ENCODE results near the gene TNNT1.

The TNNT1 gene

GRCh38 chr19:55141696-55142095 is 7.3 kb downstream of the TNNT1 start:
- DNase-seq (ENCODE audit: low read depth): no peak

- DNase-seq (ENCODE audit: low read depth): no peak
These were observed 11.1 kb downstream of the TNNT1 start for GRCh38 chr19:55137915-55138314.

GRCh38 chr19:55136399-55137102 is 12.5 kb downstream of the TNNT1 start:
- DNase-seq (ENCODE audit: low read depth): no peak

- DNase-seq (ENCODE audit: low read depth): no peak
These were observed 14.3 kb downstream of the TNNT1 start for GRCh38 chr19:55134736-55135135.

GRCh38 chr19:55133639-55134444 is 15.2 kb downstream of the TNNT1 start:
- no peak for DNase-seq (ENCODE audit: low read depth)

- no peak for DNase-seq (ENCODE audit: low read depth)
These were observed 16.4 kb downstream of the TNNT1 start for GRCh38 chr19:55132453-55133129.

- no peak for DNase-seq (ENCODE audit: low read depth)
These were observed 17.6 kb downstream of the TNNT1 start for GRCh38 chr19:55131421-55131820.

- DNase-seq (ENCODE audit: low read depth): no peak
These were observed 30.0 kb downstream of the TNNT1 start for GRCh38 chr19:55119053-55119452.

GRCh38 chr19:55118401-55118991 is 30.5 kb downstream of the TNNT1 start:
- no peak for DNase-seq (ENCODE audit: low read depth)

- peak; percentile 98 for DNase-seq (ENCODE audit: low read depth)
These were observed 31.2 kb downstream of the TNNT1 start for GRCh38 chr19:55117663-55118391.

GRCh38 chr19:55116859-55117662 is 31.9 kb downstream of the TNNT1 start, which contains the start of gene PPP1R12C:
PPP1R12C (minus strand) TSS chr19:55117637; CDS start chr19:55117543, 94 bp downstream.
- no peak for DNase-seq (ENCODE audit: low read depth)

- DNase-seq (ENCODE audit: low read depth): no peak
These were observed 32.7 kb downstream of the TNNT1 start for GRCh38 chr19:55116232-55116858.

GRCh38 chr19:55115446-55116065 is 33.5 kb downstream of the TNNT1 start:
- no peak for DNase-seq (ENCODE audit: low read depth)

GRCh38 chr19:55114566-55115145 is 34.4 kb downstream of the TNNT1 start:
- no peak for DNase-seq (ENCODE audit: low read depth)

GRCh38 chr19:55113570-55114039 is 35.4 kb downstream of the TNNT1 start:
- no peak for DNase-seq (ENCODE audit: low read depth)

- no peak for DNase-seq (ENCODE audit: low read depth)
These were observed 36.0 kb downstream of the TNNT1 start for GRCh38 chr19:55112777-55113569.

- DNase-seq (ENCODE audit: low read depth): no peak
These were observed 36.7 kb downstream of the TNNT1 start for GRCh38 chr19:55112246-55112776.

GRCh38 chr19:55111238-55111831 is 37.7 kb downstream of the TNNT1 start:
- no peak for DNase-seq (ENCODE audit: low read depth)
